HG03103 (cell line): Measurements from ENCODE around the gene PJA1.

Source experiments
- ATAC-seq: cut with Tn5 transposase; IDR thresholded peaks from one replicate; pipeline ENCODE4 v1.9.1; 2021; ENCODE audit warnings: low read depth; ENCODE audit not compliant: unreplicated experiment

Gene PJA1

DNA sequence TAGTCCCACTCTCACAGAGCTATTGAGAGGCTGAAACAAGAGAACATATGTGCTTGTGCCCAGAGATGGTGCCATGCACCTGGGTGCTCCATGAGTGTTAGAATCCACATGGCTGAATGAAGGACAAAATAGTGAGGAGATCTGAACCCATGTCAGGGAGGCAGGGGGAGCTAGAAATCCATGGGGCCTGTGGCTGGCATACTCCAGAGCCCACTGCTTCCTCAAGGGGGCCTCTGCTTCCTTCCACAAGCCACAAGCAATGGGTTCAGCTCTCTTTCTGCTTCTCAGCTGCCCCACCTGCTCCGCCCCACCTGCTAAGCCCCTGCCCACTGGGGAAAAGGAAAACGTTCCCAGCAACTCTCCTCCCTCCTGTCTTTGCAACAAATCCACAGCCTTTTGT lies 46.1 kb downstream of the PJA1 start:
- ATAC-seq: no peak

DNA sequence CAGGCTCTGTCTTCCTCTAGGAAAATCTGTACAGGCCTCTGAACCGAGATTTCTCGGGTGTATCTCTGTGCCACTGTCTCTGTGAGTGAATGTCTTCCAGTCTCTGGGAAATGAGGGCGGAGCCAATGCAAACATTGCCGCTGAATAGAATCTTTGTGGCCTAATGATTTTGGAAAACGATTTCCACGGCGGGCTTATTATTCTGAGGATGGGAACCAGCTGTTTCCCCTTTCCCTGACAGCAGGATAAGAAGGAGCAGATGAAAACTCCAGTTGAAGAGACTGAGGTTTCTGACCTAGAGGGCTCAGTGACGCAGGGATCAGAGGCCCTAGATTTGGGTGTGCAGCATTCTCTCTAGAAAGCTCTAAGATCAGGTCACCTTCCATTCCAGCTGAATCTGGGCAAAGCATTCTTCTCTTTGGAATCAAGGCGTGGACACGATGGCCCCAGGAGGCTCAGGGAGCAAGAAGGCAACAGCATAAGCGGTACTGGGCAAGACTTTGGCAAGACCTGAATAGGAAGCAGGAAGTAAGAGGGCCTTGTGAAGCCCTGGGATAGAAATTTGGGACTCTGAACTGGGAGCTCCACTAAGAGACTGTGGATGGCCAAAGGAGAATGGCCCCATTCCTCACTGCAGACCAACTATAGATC lies 47.3 kb downstream of the PJA1 start:
- ATAC-seq: no peak

GRCh38 chrX:69116077-69116476 lies 49.2 kb downstream of the PJA1 start:
- ATAC-seq: no peak

- ATAC-seq: no peak
Measured at GRCh38 chrX:69113723-69114122, 51.5 kb downstream of the PJA1 start.
